ENCODE results near the gene POLRMT.

- no peak for TF ChIP-seq CTCF (IDR thresholded peaks at IDR 0.05)
- no peak for TF ChIP-seq POLR2A (IDR thresholded peaks at IDR 0.05)
Observed at GRCh38 chr19:677201-677600, 43.9 kb upstream of the POLRMT start.
